ENCODE data around the gene RPL10. TPM values are rescaled to one million over a fixed set of nuclear protein-coding genes. Genes with fewer than 3 reads are reported as not detected.
A peak's percentile ranks its signal among the peaks of the same experiment; 100 is the strongest.
"Not testable (repeated sequence)": the region's sequence is repeated elsewhere in the genome, so short reads cannot be mapped to it uniquely, and the experiment has no call there.

The RPL10 gene
- total and polyA plus RNA-seq, 5 experiments from 2014 or later = 4,733 to 7,081 (median 5,585) TPM

- Mint-ChIP-seq H3K4me3 (peak overlapping the region; percentile 73 to 92 (median 84)), H3K9me3 (no peaks in the 10 kb centered on the region), H3K4me1 (peaks cover 2 to 22% (median 18%) of the 10 kb centered on the region in 4 donors), H3K27me3 (no peaks in the 10 kb centered on the region), H3K36me3 (peaks cover 0 to 12% (median 0%) of the 10 kb centered on the region in 3 donors), H3K27ac (peak overlapping the region; percentile 58 to 95 (median 94))
- DNase-seq (peak in 1 of 10 donors; percentile 32), ATAC-seq (no peak)
- POLR2A ChIA-PET = interaction anchor here (1.5 to 1.7 kb wide), 2 partner anchors 12 to 17 kb away, joined by 3 to 7 read pairs; partner anchors contain the start of gene RPL10
These were observed 17.4 kb upstream of the RPL10 start for GRCh38 chrX:154380787-154381186.

- POLR2A ChIA-PET = interaction anchor here (0.7 to 1.7 kb wide), 4 partner anchors 13 to 783 kb away, joined by 3 to 7 read pairs (median 3); partner anchors contain the start of gene RPL10
- ATAC-seq (no peak), DNase-seq (no peak)
- Mint-ChIP-seq H3K4me3 (peak overlapping the region in 3 of 10 donors; percentile 33 to 77 (median 67)), H3K4me1 (peaks cover 2 to 22% (median 18%) of the 10 kb centered on the region in 4 donors), H3K9me3 (no peaks in the 10 kb centered on the region), H3K27ac (peak overlapping the region in 5 of 10 donors; percentile 12 to 94 (median 58)), H3K27me3 (no peaks in the 10 kb centered on the region), H3K36me3 (peaks cover 0 to 12% (median 0%) of the 10 kb centered on the region in 3 donors)
These were observed 16.9 kb upstream of the RPL10 start for GRCh38 chrX:154381271-154381670.

GRCh38 chrX:154382483-154383069 lies 15.6 kb upstream of the RPL10 start:
- peak overlapping the region in 6 of 10 donors; percentile 33 to 82 (median 74) for H3K27ac Mint-ChIP-seq
- peak overlapping the region in 1 of 10 donors; percentile 40 for H3K4me3 Mint-ChIP-seq
- no peaks in the 10 kb centered on the region for H3K27me3 Mint-ChIP-seq
- H3K36me3 Mint-ChIP-seq = peaks cover 0 to 12% (median 0%) of the 10 kb centered on the region in 3 donors
- DNase-seq = no peak
- peaks cover 2 to 19% (median 16%) of the 10 kb centered on the region in 4 donors for H3K4me1 Mint-ChIP-seq
- POLR2A ChIA-PET = interaction anchor here (1.1 to 1.2 kb wide), 3 partner anchors 13 to 66 kb away, joined by 3 read pairs; no protein-coding TSS in a partner anchor
- H3K9me3 Mint-ChIP-seq = no peaks in the 10 kb centered on the region
- ATAC-seq = no peak

- peaks cover 0 to 12% (median 0%) of the 10 kb centered on the region in 3 donors for H3K36me3 Mint-ChIP-seq
- ATAC-seq (no peak), DNase-seq (no peak)
- H3K4me1 Mint-ChIP-seq = peaks cover 2 to 19% (median 14%) of the 10 kb centered on the region in 4 donors
- H3K9me3 Mint-ChIP-seq = no peaks in the 10 kb centered on the region
- H3K27me3 Mint-ChIP-seq = no peaks in the 10 kb centered on the region
- peak overlapping the region in 1 of 10 donors; percentile 68 for H3K4me3 Mint-ChIP-seq
- POLR2A ChIA-PET = interaction anchor here (0.6 to 1.5 kb wide), 4 partner anchors 10 to 67 kb away, joined by 3 to 5 read pairs (median 3); no protein-coding TSS in a partner anchor
- H3K27ac Mint-ChIP-seq = peak overlapping the region in 7 of 10 donors; percentile 52 to 82 (median 72)
These were observed 14.6 kb upstream of the RPL10 start for GRCh38 chrX:154383359-154384283.

GRCh38 chrX:154384284-154384892 lies 13.8 kb upstream of the RPL10 start:
- DNase-seq (no peak), ATAC-seq (no peak)
- POLR2A ChIA-PET = interaction anchor here (1.5 kb wide), 1 partner anchor 11 kb away, joined by 5 read pairs; no protein-coding TSS in a partner anchor
- Mint-ChIP-seq H3K27me3 (no peaks in the 10 kb centered on the region), H3K4me3 (peak overlapping the region in 1 of 10 donors; percentile 32), H3K9me3 (no peaks in the 10 kb centered on the region), H3K27ac (peak overlapping the region in 7 of 10 donors; percentile 8 to 69 (median 40)), H3K36me3 (peaks cover 0 to 10% (median 0%) of the 10 kb centered on the region in 3 donors), H3K4me1 (peaks cover 2 to 19% (median 14%) of the 10 kb centered on the region in 4 donors)

GRCh38 chrX:154388094-154388493 lies 10.1 kb upstream of the RPL10 start:
- H3K4me1 Mint-ChIP-seq, H3K9me3 Mint-ChIP-seq, DNase-seq, H3K27me3 Mint-ChIP-seq, POLR2A ChIA-PET, H3K4me3 Mint-ChIP-seq, H3K27ac Mint-ChIP-seq, H3K36me3 Mint-ChIP-seq: not testable (repeated sequence)
- peak; percentile 13 to 23 for ATAC-seq

- peak in 1 of 2 donors; percentile 6 for ATAC-seq
- H3K4me1 Mint-ChIP-seq, H3K27ac Mint-ChIP-seq, H3K4me3 Mint-ChIP-seq, H3K9me3 Mint-ChIP-seq, DNase-seq, POLR2A ChIA-PET, H3K36me3 Mint-ChIP-seq, H3K27me3 Mint-ChIP-seq: not testable (repeated sequence)
These were observed 9.5 kb upstream of the RPL10 start for GRCh38 chrX:154388649-154389048.

- ATAC-seq = peak; percentile 71 to 78
- H3K4me3 Mint-ChIP-seq, H3K9me3 Mint-ChIP-seq, H3K4me1 Mint-ChIP-seq, H3K27ac Mint-ChIP-seq, H3K36me3 Mint-ChIP-seq, H3K27me3 Mint-ChIP-seq, POLR2A ChIA-PET: not testable (repeated sequence)
- peak in 3 of 10 donors; percentile 57 to 61 (median 61) for DNase-seq
These were observed 8.1 kb upstream of the RPL10 start for GRCh38 chrX:154389812-154390747.

- H3K27me3 Mint-ChIP-seq, H3K9me3 Mint-ChIP-seq, DNase-seq, ATAC-seq: not testable (repeated sequence)
- Mint-ChIP-seq H3K4me3 (peak overlapping the region in 7 of 10 donors; percentile 14 to 99 (median 94)), H3K4me1 (peaks cover 10 to 28% (median 21%) of the 10 kb centered on the region in 4 donors), H3K27ac (peak overlapping the region in 1 of 10 donors; percentile 100), H3K36me3 (peaks cover 13 to 25% (median 16%) of the 10 kb centered on the region in 3 donors)
- POLR2A ChIA-PET = interaction anchor here (0.6 to 5.4 kb wide), 6 partner anchors 23 to 152 kb away, joined by 3 to 102 read pairs (median 3); partner anchors contain the start of genes SLC10A3 and UBL4A
These were observed 1.8 kb upstream of the RPL10 start for GRCh38 chrX:154396363-154396762.

- H3K4me3 Mint-ChIP-seq = peak overlapping the region; percentile 94 to 100 (median 96)
- H3K9me3 Mint-ChIP-seq = no peaks in the 10 kb centered on the region
- peaks cover 13 to 26% (median 16%) of the 10 kb centered on the region in 3 donors for H3K36me3 Mint-ChIP-seq
- H3K27me3 Mint-ChIP-seq = no peaks in the 10 kb centered on the region
- POLR2A ChIA-PET = interaction anchor here (0.5 to 6.0 kb wide), 34 partner anchors 11 to 470 kb away, joined by 3 to 102 read pairs (median 5); partner anchors contain the start of genes ATP6AP1, DNASE1L1, EMD and FAM3A
- DNase-seq (peak in 6 of 10 donors; percentile 26 to 70 (median 37)), ATAC-seq (peak; percentile 11 to 32)
- peak overlapping the region; percentile 97 to 100 (median 99) for H3K27ac Mint-ChIP-seq
- H3K4me1 Mint-ChIP-seq = peaks cover 10 to 30% (median 21%) of the 10 kb centered on the region in 4 donors
These were observed 947 bp upstream of the RPL10 start for GRCh38 chrX:154396973-154397887.
